ENCODE measurements around the gene TNNI3.

Gene TNNI3

DNA sequence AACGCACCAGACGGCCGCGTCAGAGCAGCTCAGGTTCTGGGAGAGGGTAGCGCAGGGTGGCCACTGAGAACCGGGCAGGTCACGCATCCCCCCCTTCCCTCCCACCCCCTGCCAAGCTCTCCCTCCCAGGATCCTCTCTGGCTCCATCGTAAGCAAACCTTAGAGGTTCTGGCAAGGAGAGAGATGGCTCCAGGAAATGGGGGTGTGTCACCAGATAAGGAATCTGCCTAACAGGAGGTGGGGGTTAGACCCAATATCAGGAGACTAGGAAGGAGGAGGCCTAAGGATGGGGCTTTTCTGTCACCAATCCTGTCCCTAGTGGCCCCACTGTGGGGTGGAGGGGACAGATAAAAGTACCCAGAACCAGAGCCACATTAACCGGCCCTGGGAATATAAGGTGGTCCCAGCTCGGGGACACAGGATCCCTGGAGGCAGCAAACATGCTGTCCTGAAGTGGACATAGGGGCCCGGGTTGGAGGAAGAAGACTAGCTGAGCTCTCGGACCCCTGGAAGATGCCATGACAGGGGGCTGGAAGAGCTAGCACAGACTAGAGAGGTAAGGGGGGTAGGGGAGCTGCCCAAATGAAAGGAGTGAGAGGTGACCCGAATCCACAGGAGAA lies 42.0 kb downstream of the TNNI3 start:
- H3K27ac ChIP-seq: no peak overlapping the region
- no peak for TF ChIP-seq ZFX (IDR thresholded peaks at IDR 0.05; ENCODE audit: borderline replicate concordance)
- TF ChIP-seq, protein P1, sequence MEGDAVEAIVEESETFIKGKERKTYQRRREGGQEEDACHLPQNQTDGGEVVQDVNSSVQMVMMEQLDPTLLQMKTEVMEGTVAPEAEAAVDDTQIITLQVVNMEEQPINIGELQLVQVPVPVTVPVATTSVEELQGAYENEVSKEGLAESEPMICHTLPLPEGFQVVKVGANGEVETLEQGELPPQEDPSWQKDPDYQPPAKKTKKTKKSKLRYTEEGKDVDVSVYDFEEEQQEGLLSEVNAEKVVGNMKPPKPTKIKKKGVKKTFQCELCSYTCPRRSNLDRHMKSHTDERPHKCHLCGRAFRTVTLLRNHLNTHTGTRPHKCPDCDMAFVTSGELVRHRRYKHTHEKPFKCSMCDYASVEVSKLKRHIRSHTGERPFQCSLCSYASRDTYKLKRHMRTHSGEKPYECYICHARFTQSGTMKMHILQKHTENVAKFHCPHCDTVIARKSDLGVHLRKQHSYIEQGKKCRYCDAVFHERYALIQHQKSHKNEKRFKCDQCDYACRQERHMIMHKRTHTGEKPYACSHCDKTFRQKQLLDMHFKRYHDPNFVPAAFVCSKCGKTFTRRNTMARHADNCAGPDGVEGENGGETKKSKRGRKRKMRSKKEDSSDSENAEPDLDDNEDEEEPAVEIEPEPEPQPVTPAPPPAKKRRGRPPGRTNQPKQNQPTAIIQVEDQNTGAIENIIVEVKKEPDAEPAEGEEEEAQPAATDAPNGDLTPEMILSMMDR (IDR thresholded peaks at IDR 0.05): no peak

GRCh38 chr19:55114566-55115145 lies 42.9 kb downstream of the TNNI3 start:
- TF ChIP-seq, protein P1 (IDR thresholded peaks at IDR 0.05): no peak
- no peak for TF ChIP-seq ZFX (IDR thresholded peaks at IDR 0.05; ENCODE audit: borderline replicate concordance)
- no peak overlapping the region for H3K27ac ChIP-seq

DNA sequence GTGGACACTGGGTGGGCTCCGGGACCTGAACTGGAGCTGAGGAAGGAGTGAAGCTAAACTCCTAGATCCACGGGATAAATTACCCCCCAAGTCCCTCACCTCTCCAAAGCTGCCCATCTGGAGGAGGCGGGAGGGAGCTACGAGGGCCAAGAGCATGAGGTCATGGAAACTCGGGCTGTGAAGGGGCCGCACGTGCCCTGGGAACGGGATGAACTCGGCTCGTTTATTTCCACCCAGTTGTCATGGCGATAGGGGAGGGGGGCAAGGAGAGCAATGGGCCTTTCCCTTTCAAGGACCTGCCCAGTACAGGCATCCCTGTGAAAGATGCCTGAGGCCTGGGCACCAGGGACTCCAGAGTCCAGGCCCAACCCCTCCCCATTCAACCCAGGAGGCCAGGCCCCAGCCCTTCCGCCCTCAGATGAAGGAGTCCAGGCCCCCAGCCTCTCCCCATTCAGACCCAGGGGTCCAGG lies 43.9 kb downstream of the TNNI3 start:
- H3K27ac ChIP-seq: no peak overlapping the region
- TF ChIP-seq, protein P1 (IDR thresholded peaks at IDR 0.05): no peak
- TF ChIP-seq ZFX (IDR thresholded peaks at IDR 0.05; ENCODE audit: borderline replicate concordance): no peak

- H3K27ac ChIP-seq: no peak overlapping the region
- TF ChIP-seq, protein P1 (IDR thresholded peaks at IDR 0.05): no peak
- no peak for TF ChIP-seq ZFX (IDR thresholded peaks at IDR 0.05; ENCODE audit: borderline replicate concordance)
These were observed 44.6 kb downstream of the TNNI3 start for GRCh38 chr19:55112777-55113569.

- TF ChIP-seq, protein P1 (IDR thresholded peaks at IDR 0.05): no peak
- no peak for TF ChIP-seq ZFX (IDR thresholded peaks at IDR 0.05; ENCODE audit: borderline replicate concordance)
- no peak overlapping the region for H3K27ac ChIP-seq
These were observed 45.2 kb downstream of the TNNI3 start for GRCh38 chr19:55112246-55112776.

DNA sequence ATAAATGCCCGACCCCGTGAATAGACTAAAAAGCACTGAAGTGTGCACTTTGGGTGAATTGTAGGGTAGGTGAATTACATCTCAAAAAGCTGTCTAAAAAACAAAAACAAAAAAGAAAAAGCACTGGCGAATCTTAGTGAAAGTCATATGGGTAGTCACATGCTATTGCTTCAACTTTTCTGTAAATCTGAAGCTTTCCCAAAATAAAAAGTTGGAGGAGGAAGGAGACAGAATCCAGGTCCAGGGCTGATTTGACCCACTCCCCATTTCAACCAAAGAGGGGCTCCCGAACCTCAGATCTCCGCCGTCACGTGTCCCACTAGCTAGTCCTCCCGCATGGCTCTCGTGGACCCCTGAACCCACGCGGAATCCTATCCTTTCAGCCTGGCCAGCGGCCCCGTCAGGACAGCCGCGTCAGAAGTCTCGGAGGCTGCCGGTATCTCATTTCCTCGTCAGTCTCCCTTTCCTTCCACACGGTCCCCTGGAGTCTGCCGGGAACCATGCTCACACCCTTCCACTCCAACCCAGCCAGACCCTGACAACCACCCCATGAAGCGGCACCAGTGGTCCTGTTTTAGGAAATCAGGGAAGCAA lies 46.2 kb downstream of the TNNI3 start:
- TF ChIP-seq, protein P1 (IDR thresholded peaks at IDR 0.05): no peak
- TF ChIP-seq ZFX (IDR thresholded peaks at IDR 0.05; ENCODE audit: borderline replicate concordance): no peak
- H3K27ac ChIP-seq: no peak overlapping the region
